SU-DHL-6 (cell line): ENCODE data around the gene MRPL41.

Experiments
- H2AFZ ChIP-seq: fragments of 200-600 bp; sonication (generic); 2 replicates; pipeline ENCODE4 v1.6.1; 2014; ENCODE audit warnings: low read depth, mild to moderate bottlenecking, moderate library complexity, mixed read lengths, antibody characterized with exemption, low read length; ENCODE audit not compliant: severe bottlenecking
- H3F3A ChIP-seq: fragments of 200-600 bp; shearing (Covaris generic); 2 replicates; pipeline ENCODE4 v1.6.0; 2016; ENCODE audit warnings: antibody characterized with exemption, mild to moderate bottlenecking; ENCODE audit not compliant: insufficient read depth
- H3K27ac ChIP-seq: fragments of 200-600 bp; sonication (generic); 2 replicates; pipeline ENCODE4 v1.5.1; 2016; ENCODE audit warnings: low read depth, mild to moderate bottlenecking, low read length, moderate library complexity, mixed read lengths
- H3K27me3 ChIP-seq: fragments of 200-600 bp; sonication (generic), shearing (Covaris generic); 2 replicates; pipeline ENCODE4 v1.6.0; 2014; ENCODE audit warnings: mild to moderate bottlenecking, low read length
- H3K36me3 ChIP-seq: fragments of 200-600 bp; sonication (generic); 2 replicates; pipeline ENCODE4 v1.6.1; 2014; ENCODE audit warnings: mild to moderate bottlenecking, low read length, mixed read lengths
- H3K4me2 ChIP-seq: fragments of 300-600, 200-600 bp; shearing (Covaris generic), sonication (generic); 2 replicates; pipeline ENCODE4 v1.6.0; 2014; ENCODE audit warnings: low read length, low read depth, mild to moderate bottlenecking; ENCODE audit not compliant: poor library complexity, severe bottlenecking
- H3K4me3 ChIP-seq: fragments of 200-600 bp; sonication (generic); 2 replicates; pipeline ENCODE4 v1.5.1; 2014; ENCODE audit warnings: antibody characterized with exemption, low read length, mild to moderate bottlenecking, mixed read lengths; ENCODE audit not compliant: insufficient read depth, poor library complexity, severe bottlenecking
- H3K79me2 ChIP-seq: fragments of 200-600 bp; sonication (generic); 2 replicates; pipeline ENCODE4 v1.6.1; 2014; ENCODE audit warnings: mild to moderate bottlenecking, low read length, moderate library complexity; ENCODE audit not compliant: insufficient read depth
- H3K9ac ChIP-seq: fragments of 200-600 bp; sonication (generic); 2 replicates; pipeline ENCODE4 v1.7.0; 2014; ENCODE audit warnings: mild to moderate bottlenecking, low read length
- H3K9me2 ChIP-seq: fragments of 200-600 bp; sonication (generic); replicated peaks from 2 replicates; pipeline ENCODE4 v1.6.1; 2014; ENCODE audit warnings: low read length; ENCODE audit not compliant: insufficient read depth
- H3K9me3 ChIP-seq: fragments of 200-600 bp; sonication (generic); 2 replicates; pipeline ENCODE4 v1.6.1; 2014; ENCODE audit warnings: low read length, mixed read lengths; ENCODE audit not compliant: insufficient read depth
- H4K20me1 ChIP-seq: fragments of 200-600 bp; sonication (generic); 2 replicates; pipeline ENCODE4 v1.6.1; 2014; ENCODE audit warnings: low read depth, mild to moderate bottlenecking, antibody characterized with exemption, low read length, moderate library complexity, mixed read lengths
- CTCF ChIP-seq: fragments of 200-600 bp; sonication (generic); IDR thresholded peaks from one replicate; pipeline ENCODE4 v1.5.1; 2017; ENCODE audit warnings: antibody characterized with exemption, mild to moderate bottlenecking, low read length, moderate library complexity; ENCODE audit not compliant: insufficient read depth, poor library complexity, severe bottlenecking
- EZH2phosphoT487 ChIP-seq: fragments of 200-600 bp; sonication (generic), shearing (Covaris generic); conservative IDR thresholded peaks from 2 replicates; pipeline ENCODE4 v1.6.1; 2018; ENCODE audit warnings: mild to moderate bottlenecking, antibody characterized with exemption, low read length, moderate library complexity, mixed read lengths

MRPL41 gene

DNA sequence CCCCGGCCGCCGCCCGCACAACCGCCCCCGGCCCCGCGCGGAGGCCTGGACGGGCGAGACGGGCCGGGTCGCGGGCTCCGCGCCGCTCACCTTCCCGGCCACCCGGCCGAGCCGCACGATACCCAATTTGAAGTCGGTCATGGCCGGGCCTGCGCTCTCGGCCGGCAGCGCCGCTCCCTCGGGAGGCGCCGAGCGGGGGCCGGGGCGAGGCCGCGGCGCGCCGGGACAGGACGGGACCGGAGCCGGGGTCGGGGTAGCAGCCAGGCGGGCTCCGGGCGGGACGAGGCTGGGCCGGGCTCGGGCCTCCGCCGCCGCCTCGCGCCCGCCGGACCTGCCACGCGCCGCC is 38.4 kb downstream of the MRPL41 start:
- Histone ChIP-seq H3K27me3 (no peaks in the 10 kb centered on the region), H2AFZ (no peak overlapping the region), H3F3A (no peaks in the 10 kb centered on the region), H3K9ac (peak overlapping the region; percentile 69), H3K4me2 (peak overlapping the region; percentile 54), H3K27ac (no peak overlapping the region; the same call in 1 of the 2 replicates), H3K79me2 (no peaks in the 10 kb centered on the region; the same call in 1 of the 2 replicates), H3K9me2 (no peaks in the 10 kb centered on the region), H3K9me3 (no peaks in the 10 kb centered on the region), H3K4me3 (peak overlapping the region; percentile 52), H3K36me3 (no peaks in the 10 kb centered on the region), H4K20me1 (0 out of 2 replicates have a peak, but pooled peaks cover 3% of the 10 kb centered on the region)
- TF ChIP-seq EZH2phosphoT487 (no peak), CTCF (no peak)

DNA sequence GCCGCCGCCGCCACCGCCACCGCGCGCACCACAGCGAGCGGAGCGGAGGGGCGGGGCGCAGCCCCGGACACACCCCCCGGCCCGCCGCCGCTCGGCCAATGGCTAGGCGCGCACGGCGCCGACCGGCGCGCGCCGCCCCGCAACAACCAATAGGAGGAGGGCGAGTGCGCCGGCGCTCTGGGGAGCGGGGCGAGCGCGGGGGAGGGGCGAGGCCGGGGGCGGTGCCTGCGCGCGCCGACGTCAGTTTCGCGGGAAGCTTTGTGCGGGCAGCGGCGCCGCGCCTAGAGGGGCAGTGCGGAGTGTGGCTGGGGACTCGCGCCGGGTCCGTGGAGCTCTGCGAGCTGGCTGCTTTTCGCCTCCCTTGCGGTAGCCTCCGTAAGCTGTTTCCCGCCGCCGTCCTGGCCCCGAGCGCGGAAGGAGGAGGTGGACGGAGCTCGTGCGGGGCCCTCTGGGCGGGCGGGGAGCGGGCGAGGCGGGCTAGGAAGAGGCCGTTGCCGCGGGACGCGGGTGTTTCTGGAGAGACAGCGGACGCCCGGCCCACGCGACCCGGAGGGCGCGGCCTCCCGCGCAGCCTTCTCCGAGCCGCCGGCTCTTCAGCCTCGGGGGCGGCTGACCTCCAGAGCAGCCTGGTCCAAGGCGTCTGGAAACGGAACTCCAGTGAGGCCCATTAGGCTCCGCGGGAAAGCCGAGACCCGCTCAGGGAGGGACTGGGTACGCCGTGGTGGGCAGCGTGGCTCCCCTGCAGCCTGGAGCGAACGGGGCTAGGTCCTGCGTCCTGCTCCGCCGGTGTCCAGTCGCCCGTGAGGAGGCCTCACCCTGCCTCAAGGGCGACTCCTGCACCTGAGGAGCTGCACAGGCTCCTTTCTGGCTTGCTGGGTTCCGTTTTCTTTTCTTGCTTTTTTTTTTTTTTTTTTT is 39.0 kb downstream of the MRPL41 start, which contains the start of gene ZMYND19:
Gene ZMYND19 (minus strand): TSS at position 44 of the 915 bp plus-strand sequence. CDS start 249 bp downstream, outside the sequence.
- Histone ChIP-seq H3K9me3 (no peaks in the 10 kb centered on the region), H3K9me2 (no peaks in the 10 kb centered on the region), H3K4me3 (peak within 1 kb of the TSS; percentile 88), H2AFZ (peak within 1 kb of the TSS; percentile 99), H3K27ac (no peak within 1 kb of the TSS; the same call in 1 of the 2 replicates), H3K27me3 (no peaks in the 10 kb centered on the region), H3K79me2 (no peaks in the 10 kb centered on the region; the same call in 1 of the 2 replicates), H4K20me1 (0 out of 2 replicates have a peak, but pooled peaks cover 3% of the 10 kb centered on the region), H3K36me3 (no peaks in the 10 kb centered on the region), H3K9ac (peak within 1 kb of the TSS; percentile 69), H3K4me2 (peak within 1 kb of the TSS; percentile 73), H3F3A (no peaks in the 10 kb centered on the region)
- TF ChIP-seq CTCF (no peak), EZH2phosphoT487 (no peak)

- no peak for TF ChIP-seq EZH2phosphoT487
- TF ChIP-seq CTCF = no peak
Observed at GRCh38 chr9:137592767-137593166, 41.1 kb downstream of the MRPL41 start.

More at GRCh38 chr9:137592767-137593166, 41.1 kb downstream of the MRPL41 start:
- no peaks in the 10 kb centered on the region for H3K27me3 ChIP-seq
- no peak overlapping the region for H3K27ac ChIP-seq
- H3K9ac ChIP-seq = no peak overlapping the region
- no peak overlapping the region for H2AFZ ChIP-seq
- no peaks in the 10 kb centered on the region for H3K9me3 ChIP-seq
- H3K36me3 ChIP-seq = no peaks in the 10 kb centered on the region
- H3K4me2 ChIP-seq = no peak overlapping the region
- H3K9me2 ChIP-seq = no peaks in the 10 kb centered on the region
- H3K79me2 ChIP-seq = no peaks in the 10 kb centered on the region; the same call in 1 of the 2 replicates
- no peak overlapping the region for H3K4me3 ChIP-seq
- 0 out of 2 replicates have a peak, but pooled peaks cover 3% of the 10 kb centered on the region for H4K20me1 ChIP-seq
- H3F3A ChIP-seq = no peaks in the 10 kb centered on the region
